ENCODE data around the gene NEUROG2. TPM values are rescaled to one million over a fixed set of nuclear protein-coding genes. Genes with fewer than 3 reads are reported as not detected.

NEUROG2 gene
- total and polyA plus RNA-seq, 2 of the 8 experiments (the other 6 are each of a cell fraction or from before 2014, with no cell fraction given) = 0.03 TPM; not detected in 1

GRCh38 chr4:112502871-112503270 lies 13.1 kb downstream of the NEUROG2 start:
- no peak for DNase-seq (ENCODE audit: low read depth in 1 of 2, low spot score in 2 of 2)
- POLR2A ChIA-PET (ENCODE audit: partially characterized antibody) = no interaction called here
- Histone ChIP-seq H3K23ac (ENCODE audit: insufficient read length) (no peak overlapping the region), H2BK20ac (ENCODE audit: low read length) (no peak overlapping the region), H3K56ac (replicated peaks; ENCODE audit: insufficient read length, low read depth, low read length) (no peak overlapping the region), H4K5ac (ENCODE audit: insufficient read length, low read depth, low read length) (no peak overlapping the region), H2BK12ac (ENCODE audit: low read depth, low read length) (no peak overlapping the region), H3K4me1 (replicated peaks in 1 of 4; ENCODE audit: control insufficient read depth in 3 of 4, insufficient read depth in 4 of 4, low read length in 3 of 4) (no peaks in the 10 kb centered on the region; a peak in 1 of 7 replicates), H3K9me3 (ENCODE audit: insufficient read depth in 2 of 2, low read depth in 1 of 2, low read length in 1 of 2) (no peaks in the 10 kb centered on the region), H4K8ac (ENCODE audit: extremely low read depth, insufficient read depth, low read length) (no peak overlapping the region), H3K36me3 (ENCODE audit: control insufficient read depth in 2 of 4, insufficient read depth in 4 of 4, low read length in 3 of 4) (no peaks in the 10 kb centered on the region), H3K4me3 (ENCODE audit: extremely low read depth in 1 of 4, insufficient read depth in 2 of 4, low read depth in 3 of 4, low read length in 4 of 4) (no peak overlapping the region), H4K91ac (replicated peaks; ENCODE audit: insufficient read length, low read length) (no peak overlapping the region), H2BK5ac (ENCODE audit: low read depth, low read length) (no peak overlapping the region), H4K20me1 (replicated peaks in 1 of 2; ENCODE audit: control insufficient read depth in 1 of 2, insufficient read depth in 2 of 2, low read length in 2 of 2) (no peaks in the 10 kb centered on the region), H3K27me3 (replicated peaks in 1 of 4; ENCODE audit: control insufficient read depth in 3 of 4, extremely low read depth in 1 of 4, insufficient read depth in 3 of 4, low read length in 3 of 4) (peaks cover 3 to 22% (median 15%) of the 10 kb centered on the region in 4 experiments), H3K23me2 (ENCODE audit: low read depth, low read length) (no peaks in the 10 kb centered on the region), H3K14ac (ENCODE audit: insufficient read length) (no peak overlapping the region), H3K4me2 (ENCODE audit: insufficient read depth in 1 of 2, low read depth in 2 of 2, low read length in 2 of 2) (no peak overlapping the region), H3K27ac (ENCODE audit: low read depth, low read length) (no peak overlapping the region), H3K4ac (replicated peaks; ENCODE audit: insufficient read length, low read depth, low read length) (no peak overlapping the region), H3K79me2 (ENCODE audit: control insufficient read depth in 1 of 2, insufficient read depth in 2 of 2, low read length in 2 of 2) (no peaks in the 10 kb centered on the region), H3K79me1 (ENCODE audit: low read depth, low read length) (no peaks in the 10 kb centered on the region), H3K9ac (replicated peaks in 1 of 4; ENCODE audit: extremely low read depth in 1 of 4, low read depth in 3 of 4, low read length in 3 of 4) (no peak overlapping the region), H2BK120ac (replicated peaks; ENCODE audit: low read depth, low read length) (no peak overlapping the region), H2AK5ac (ENCODE audit: low read depth, low read length) (no peak overlapping the region), H2BK15ac (ENCODE audit: low read length) (no peak overlapping the region), H2AFZ (ENCODE audit: low read length) (no peak overlapping the region), H3K18ac (ENCODE audit: extremely low read depth, low read length) (no peak overlapping the region)
- CTCF ChIA-PET (ENCODE audit: partially characterized antibody) = interaction anchor here (0.7 to 11.5 kb wide), 8 partner anchors 9 to 681 kb away, joined by 3 to 133 read pairs (median 4); no protein-coding TSS in a partner anchor
- whole genome bisulfite sequencing, 2 experiments (ENCODE audit: extremely low coverage in 1 of 2, insufficient coverage in 1 of 2, insufficient read length in 1 of 2, insufficient replicate concordance in 2 of 2, low coverage in 1 of 2, low lambda C conversion rate in 2 of 2, missing lambda C conversion rate in 1 of 2) = 84% methylated on average over 5 of the region's 5 CpGs; no CpG with 5 or more reads in 1 of the 2 experiments
- TF ChIP-seq SIN3A (conservative IDR thresholded peaks at IDR 0.05 in 1 of 2, IDR thresholded peaks at IDR 0.05 in 1 of 2; ENCODE audit: low read depth in 1 of 2, low read length in 2 of 2) (no peak), SUZ12 (IDR thresholded peaks at IDR 0.05; ENCODE audit: low read length) (no peak), CREB1 (IDR thresholded peaks at IDR 0.05) (no peak), CTBP2 (IDR thresholded peaks at IDR 0.05; ENCODE audit: borderline replicate concordance, insufficient read depth, insufficient read length, low read length) (no peak), EP300 (IDR thresholded peaks at IDR 0.05; ENCODE audit: borderline replicate concordance in 1 of 2, low read depth in 2 of 2, low read length in 2 of 2) (no peak), TAF7 (optimal IDR thresholded peaks at IDR 0.05; ENCODE audit: borderline replicate concordance, low read depth, low read length) (no peak), CHD1 (IDR thresholded peaks at IDR 0.05; ENCODE audit: low read depth, low read length) (no peak), MAFK (IDR thresholded peaks at IDR 0.05; ENCODE audit: low read depth, low read length) (no peak), SP4 (IDR thresholded peaks at IDR 0.05; ENCODE audit: low read length) (no peak), POLR2A (IDR thresholded peaks at IDR 0.05; ENCODE audit: control extremely low read depth in 1 of 2, low read depth in 2 of 2, low read length in 2 of 2) (no peak), POLR2AphosphoS5 (IDR thresholded peaks at IDR 0.05; ENCODE audit: low read depth, low read length) (no peak)
- FAIRE-seq = no peak

Data from H1 (cell line).